GM12892 (cell line): ENCODE data around the gene RAMAC.

Experiments used
- POLR2A ChIP-seq: IDR thresholded peaks from 2 replicates; pipeline ENCODE4 v1.6.1; 2011; ENCODE audit warnings: low read depth, low read length, control low read depth
- POLR2AphosphoS5 ChIP-seq: IDR thresholded peaks from 2 replicates; pipeline ENCODE4 v1.6.1; 2011; ENCODE audit warnings: low read depth, low read length, control low read depth
- TAF1 ChIP-seq: IDR thresholded peaks from 2 replicates; pipeline ENCODE4 v1.6.1; 2011; ENCODE audit warnings: low read depth, mild to moderate bottlenecking, control low read depth, low read length, borderline replicate concordance

GRCh38 chr15:82950746-82951370 is 35.2 kb upstream of the RAMAC start:
- TF ChIP-seq POLR2A: no peak
- TF ChIP-seq TAF1: no peak
- no peak for TF ChIP-seq POLR2AphosphoS5
